ENCODE results near the gene MORN2. TPM values are rescaled to one million over a fixed set of nuclear protein-coding genes. Genes with fewer than 3 reads are reported as not detected.

MORN2 gene
- total and polyA plus RNA-seq, 2 of the 13 experiments (the other 11 are each of a cell fraction or from before 2014, with no cell fraction given): 7.0 to 28.0 TPM

GRCh38 chr2:38875576-38876367 is at the start of gene MORN2, which contains the start of gene DHX57 (continued):
- TF ChIP-seq, protein P1, sequence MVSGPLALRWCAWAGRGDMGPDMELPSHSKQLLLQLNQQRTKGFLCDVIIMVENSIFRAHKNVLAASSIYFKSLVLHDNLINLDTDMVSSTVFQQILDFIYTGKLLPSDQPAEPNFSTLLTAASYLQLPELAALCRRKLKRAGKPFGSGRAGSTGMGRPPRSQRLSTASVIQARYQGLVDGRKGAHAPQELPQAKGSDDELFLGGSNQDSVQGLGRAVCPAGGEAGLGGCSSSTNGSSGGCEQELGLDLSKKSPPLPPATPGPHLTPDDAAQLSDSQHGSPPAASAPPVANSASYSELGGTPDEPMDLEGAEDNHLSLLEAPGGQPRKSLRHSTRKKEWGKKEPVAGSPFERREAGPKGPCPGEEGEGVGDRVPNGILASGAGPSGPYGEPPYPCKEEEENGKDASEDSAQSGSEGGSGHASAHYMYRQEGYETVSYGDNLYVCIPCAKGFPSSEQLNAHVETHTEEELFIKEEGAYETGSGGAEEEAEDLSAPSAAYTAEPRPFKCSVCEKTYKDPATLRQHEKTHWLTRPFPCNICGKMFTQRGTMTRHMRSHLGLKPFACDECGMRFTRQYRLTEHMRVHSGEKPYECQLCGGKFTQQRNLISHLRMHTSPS (CRISPR knock-in tag; IDR thresholded peaks at IDR 0.05; ENCODE audit: low read depth): no peak
- TF ChIP-seq ZNF430 (CRISPR knock-in tag; IDR thresholded peaks at IDR 0.05) (no peak; the same call in 1 of the 2 replicates), TRIM24 (CRISPR knock-in tag; IDR thresholded peaks at IDR 0.05) (no peak), ZMAT3 (CRISPR knock-in tag; conservative IDR thresholded peaks at IDR 0.05) (peak; percentile 83; the same call in 1 of the 2 replicates), ZNF329 (CRISPR knock-in tag; IDR thresholded peaks at IDR 0.05; ENCODE audit: low read depth) (peak; percentile 79), HNF1A (IDR thresholded peaks at IDR 0.05; ENCODE audit: low read depth) (no peak), HNF1A (CRISPR knock-in tag; IDR thresholded peaks at IDR 0.05; ENCODE audit: borderline replicate concordance) (peak; percentile 39; the same call in 1 of the 2 replicates), TARDBP (CRISPR knock-in tag; IDR thresholded peaks at IDR 0.05) (peak; percentile 69), NR2F2 (IDR thresholded peaks at IDR 0.05; ENCODE audit: borderline replicate concordance, low read depth) (peak; percentile 49), ZNF225 (CRISPR knock-in tag; IDR thresholded peaks at IDR 0.05) (peak; percentile 83; the same call in 1 of the 2 replicates), CHD4 (IDR thresholded peaks at IDR 0.05; ENCODE audit: borderline replicate concordance, low read length) (no peak), TFE3 (CRISPR knock-in tag; IDR thresholded peaks at IDR 0.05) (peak; percentile 53; the same call in 1 of the 2 replicates), ARHGAP35 (CRISPR knock-in tag; IDR thresholded peaks at IDR 0.05; ENCODE audit: borderline replicate concordance) (peak; percentile 51), BRCA1 (CRISPR knock-in tag; IDR thresholded peaks at IDR 0.05) (0 out of 2 replicates have a peak, but pooled peaks have one; percentile 61), ZNF878 (CRISPR knock-in tag; IDR thresholded peaks at IDR 0.05) (no peak), ZNF652 (CRISPR knock-in tag; IDR thresholded peaks at IDR 0.05; ENCODE audit: borderline replicate concordance, low read depth) (no peak), XRCC5 (optimal IDR thresholded peaks at IDR 0.05; ENCODE audit: low read length) (peak; percentile 89), XBP1 (CRISPR knock-in tag; IDR thresholded peaks at IDR 0.05) (no peak), MIER3 (CRISPR knock-in tag; IDR thresholded peaks at IDR 0.05; ENCODE audit: borderline replicate concordance) (no peak; the same call in 1 of the 2 replicates)
- TF ChIP-seq, protein P2, sequence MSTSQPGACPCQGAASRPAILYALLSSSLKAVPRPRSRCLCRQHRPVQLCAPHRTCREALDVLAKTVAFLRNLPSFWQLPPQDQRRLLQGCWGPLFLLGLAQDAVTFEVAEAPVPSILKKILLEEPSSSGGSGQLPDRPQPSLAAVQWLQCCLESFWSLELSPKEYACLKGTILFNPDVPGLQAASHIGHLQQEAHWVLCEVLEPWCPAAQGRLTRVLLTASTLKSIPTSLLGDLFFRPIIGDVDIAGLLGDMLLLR (CRISPR knock-in tag; IDR thresholded peaks at IDR 0.05): peak; percentile 77
- TF ChIP-seq, protein P3, sequence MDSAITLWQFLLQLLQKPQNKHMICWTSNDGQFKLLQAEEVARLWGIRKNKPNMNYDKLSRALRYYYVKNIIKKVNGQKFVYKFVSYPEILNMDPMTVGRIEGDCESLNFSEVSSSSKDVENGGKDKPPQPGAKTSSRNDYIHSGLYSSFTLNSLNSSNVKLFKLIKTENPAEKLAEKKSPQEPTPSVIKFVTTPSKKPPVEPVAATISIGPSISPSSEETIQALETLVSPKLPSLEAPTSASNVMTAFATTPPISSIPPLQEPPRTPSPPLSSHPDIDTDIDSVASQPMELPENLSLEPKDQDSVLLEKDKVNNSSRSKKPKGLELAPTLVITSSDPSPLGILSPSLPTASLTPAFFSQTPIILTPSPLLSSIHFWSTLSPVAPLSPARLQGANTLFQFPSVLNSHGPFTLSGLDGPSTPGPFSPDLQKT (CRISPR knock-in tag; IDR thresholded peaks at IDR 0.05; ENCODE audit: borderline replicate concordance): no peak
